H1 (cell line): Measurements from ENCODE around the gene DAPK2. TPM values are rescaled to one million over a fixed set of nuclear protein-coding genes. Genes with fewer than 3 reads are reported as not detected.

ENCODE experiments used
- RAD21 ChIP-seq, 2 experiments: IDR thresholded peaks in 1 of 2; conservative IDR thresholded peaks in 1 of 2; 2 replicates each; pipeline ENCODE4 v1.6.1; 2011; ENCODE audit warnings: low read depth in 2 of 2, low read length in 2 of 2, improper control_type of control experiment in 1 of 2, inconsistent platforms in 1 of 2, mild to moderate bottlenecking in 1 of 2, moderate library complexity in 1 of 2
- polyA plus RNA-seq, 7 experiments: library from polyadenylated mRNA; depleted of rRNA in 3 of 7; stranded (reverse) in 5 of 7; unstranded in 2 of 7; fragments of >200 nt in 5 of 7; fragments of 200-250 nt in 2 of 7; gene quantifications; 1 replicate in 5 of 7; 2 replicates in 1 of 7; 4 replicates in 1 of 7; pipeline versions ENCODE4 v1.2.1 to v1.2.3, GENCODE V29; 2011 to 2013; ENCODE audit warnings: missing spikeins in 2 of 7, mixed read lengths in 2 of 7
- total RNA-seq: library from RNA; stranded (reverse); fragmentation: NEBNext Ultra II Directional; extraction: Animal tissue kit (Norgen Biotek cat#: 25700); gene quantifications from 2 replicates; pipeline ENCODE4 v1.2.1, GENCODE V29; 2021
- TF ChIP-seq, protein P1 (sequence below): IDR thresholded peaks from 2 replicates; pipeline ENCODE4 v1.6.1; 2011; ENCODE audit warnings: low read depth, mild to moderate bottlenecking, low read length; ENCODE audit not compliant: insufficient read depth

The DAPK2 gene
- total and polyA plus RNA-seq, 2 of the 8 experiments (the other 6 are each of a cell fraction or from before 2014, with no cell fraction given), result 1.8 to 2.9 TPM

GRCh38 chr15:63930034-63930433, 116.3 kb downstream of the DAPK2 start (continued):
- TF ChIP-seq, protein P1, sequence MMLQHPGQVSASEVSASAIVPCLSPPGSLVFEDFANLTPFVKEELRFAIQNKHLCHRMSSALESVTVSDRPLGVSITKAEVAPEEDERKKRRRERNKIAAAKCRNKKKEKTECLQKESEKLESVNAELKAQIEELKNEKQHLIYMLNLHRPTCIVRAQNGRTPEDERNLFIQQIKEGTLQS, result no peak
- no peak for TF ChIP-seq RAD21 (IDR thresholded peaks at IDR 0.05 in 1 of 2, conservative IDR thresholded peaks at IDR 0.05 in 1 of 2; ENCODE audit: low read depth in 2 of 2, low read length in 2 of 2)
